Right lung (tissue), 5 donors: ENCODE results near the gene CCDC195. TPM values are rescaled to one million over a fixed set of nuclear protein-coding genes. Genes with fewer than 3 reads are reported as not detected.

ENCODE experiments used
- polyA plus RNA-seq, 5 donors: library from polyadenylated mRNA; unstranded; fragments of 120-200 nt; gene quantifications; one replicate each; pipeline versions ENCODE4 v1.2.1 to v1.2.3, GENCODE V29; 2013; ENCODE audit warnings: inconsistent platforms in 1 of 5, low replicate concordance in 1 of 5; ENCODE audit not compliant: insufficient read length in 5 of 5, insufficient read depth in 1 of 5

Gene CCDC195
- polyA plus RNA-seq, 5 donors = not detected

Other genes starting within 250 kb of the CCDC195 start
- gene CUL3, start 131.0 kb downstream of the CCDC195 start, polyA plus RNA-seq = 100 to 1,000 TPM in 2 of 5 donors, 10 to 100 TPM in 3; 83.7 to 108 (median 99.7) TPM